Naive thymus-derived CD4-positive, alpha-beta T cell (primary cell): ENCODE data around the gene TBC1D16. TPM values are rescaled to one million over a fixed set of nuclear protein-coding genes. Genes with fewer than 3 reads are reported as not detected.

ENCODE experiments used
- ATAC-seq: fragments of 150-1000 bp; cut with Tn5 transposase; 2 replicates; pipeline ENCODE4 v1.10.0; 2021; ENCODE audit warnings: mild to moderate bottlenecking, moderate library complexity
- CTCF ChIA-PET: fragments of 350-600 bp; sonication (Branson Sonifier 250); formaldehyde crosslinking; loops from one replicate; lab custom pipeline; 2021; ENCODE audit warnings: antibody characterized with exemption; lab: Charles Lee
- POLR2A ChIA-PET: fragments of 350-600 bp; sonication (Branson Sonifier 250); formaldehyde crosslinking; loops from one replicate; lab custom pipeline; 2021; ENCODE audit warnings: antibody characterized with exemption, inconsistent platforms; lab: Charles Lee
- DNase-seq, 9 donors: peaks; one replicate each; pipeline versions ENCODE4 v3.0.0 to v3.0.0-alpha.2; 2020 to 2022; ENCODE audit warnings: mixed read lengths in 1 of 9
- H3K27ac ChIP-seq: one replicate; pipeline ENCODE4 v1.7.0; 2013; ENCODE audit warnings: mild to moderate bottlenecking, low read depth, low read length, moderate library complexity
- H3K27me3 ChIP-seq, 2 donors: one replicate each; pipeline ENCODE4 v1.7.0; 2013; ENCODE audit warnings: low read length in 2 of 2, mild to moderate bottlenecking in 2 of 2, moderate library complexity in 2 of 2; ENCODE audit not compliant: control insufficient read depth in 2 of 2, insufficient read depth in 2 of 2
- H3K36me3 ChIP-seq, 3 experiments: 1 replicate in 2 of 3; 2 replicates in 1 of 3; pipeline ENCODE4 v1.7.0; 2013; ENCODE audit warnings: low read length in 3 of 3, mild to moderate bottlenecking in 3 of 3, moderate library complexity in 1 of 3; ENCODE audit not compliant: insufficient read depth in 3 of 3, control insufficient read depth in 2 of 3
- H3K4me1 ChIP-seq, 2 donors: one replicate each; pipeline ENCODE4 v1.7.0; 2013; ENCODE audit warnings: low read length in 2 of 2, mild to moderate bottlenecking in 2 of 2, moderate library complexity in 1 of 2; ENCODE audit not compliant: control insufficient read depth in 2 of 2, insufficient read depth in 2 of 2
- H3K4me3 ChIP-seq: 2 replicates; pipeline ENCODE4 v1.7.0; 2013; ENCODE audit warnings: mild to moderate bottlenecking, low read length
- H3K9me3 ChIP-seq, 3 experiments: 1 replicate in 2 of 3; 2 replicates in 1 of 3; pipeline ENCODE4 v1.7.0; 2013; ENCODE audit warnings: low read length in 3 of 3; ENCODE audit not compliant: control insufficient read depth in 2 of 3
- H3K27ac Mint-ChIP-seq, 9 donors: one replicate each; pipeline ENCODE4 v1.8.0; 2020 to 2022; ENCODE audit warnings: mixed read lengths in 9 of 9, mild to moderate bottlenecking in 8 of 9, moderate library complexity in 5 of 9, inconsistent platforms in 2 of 9
- H3K27me3 Mint-ChIP-seq, 5 donors: one replicate each; pipeline ENCODE4 v1.8.0; 2021 to 2022; ENCODE audit warnings: mixed read lengths in 5 of 5, mild to moderate bottlenecking in 1 of 5
- H3K36me3 Mint-ChIP-seq, 5 donors: one replicate each; pipeline ENCODE4 v1.8.0; 2020 to 2022; ENCODE audit warnings: mixed read lengths in 5 of 5, mild to moderate bottlenecking in 3 of 5, inconsistent platforms in 1 of 5
- H3K4me1 Mint-ChIP-seq, 7 donors: one replicate each; pipeline ENCODE4 v1.8.0; 2020 to 2022; ENCODE audit warnings: mixed read lengths in 7 of 7, mild to moderate bottlenecking in 3 of 7, inconsistent platforms in 1 of 7
- H3K4me3 Mint-ChIP-seq, 10 donors: one replicate each; pipeline ENCODE4 v1.8.0; 2020 to 2022; ENCODE audit warnings: mild to moderate bottlenecking in 10 of 10, mixed read lengths in 10 of 10, moderate library complexity in 6 of 10, inconsistent platforms in 2 of 10
- H3K9me3 Mint-ChIP-seq, 11 donors: one replicate each; pipeline ENCODE4 v1.8.0; 2020 to 2022; ENCODE audit warnings: mixed read lengths in 11 of 11, mild to moderate bottlenecking in 4 of 11, inconsistent platforms in 1 of 11, moderate library complexity in 1 of 11
- intact Hi-C, 2 donors: fragments of 100-400 bp; cut with micrococcal nuclease; formaldehyde crosslinking; loops; one replicate each; pipeline ENCODE4 v1.15.1; 2023
- polyA plus RNA-seq, 2 donors: library from polyadenylated mRNA; unstranded; fragments of 300-500 nt; fragmentation: Illumina TruSeq; gene quantifications; one replicate each; pipeline ENCODE4 v1.2.3, GENCODE V29; 2021
- total RNA-seq, 6 experiments: library from RNA in 5 of 6; stranded (reverse) in 5 of 6; gene quantifications; 1 replicate in 5 of 6; 2 replicates in 1 of 6; pipeline ENCODE4 v1.2.3 and lab custom pipeline; 2021 to 2026

The TBC1D16 gene
- total and polyA plus RNA-seq, 7 experiments from 2014 or later: 0.44 to 2.5 (median 1.2) TPM

GRCh38 chr17:79907217-79907715, 128.4 kb downstream of the TBC1D16 start:
- Histone ChIP-seq H3K27ac (no peak overlapping the region), H3K4me1 (no peaks in the 10 kb centered on the region), H3K36me3 (no peaks in the 10 kb centered on the region), H3K9me3 (no peaks in the 10 kb centered on the region), H3K27me3 (no peaks in the 10 kb centered on the region), H3K4me3 (no peak overlapping the region)
- H3K27me3 Mint-ChIP-seq: peaks cover 0 to 16% (median 7%) of the 10 kb centered on the region in 5 donors
- H3K4me3 Mint-ChIP-seq: no peak overlapping the region
- intact Hi-C loops: no loop called here
- H3K4me1 Mint-ChIP-seq: no peaks in the 10 kb centered on the region
- no peak for ATAC-seq
- H3K9me3 Mint-ChIP-seq: no peaks in the 10 kb centered on the region
- no peak overlapping the region for H3K27ac Mint-ChIP-seq
- ChIA-PET CTCF (no interaction called here), POLR2A (no interaction called here)
- DNase-seq: no peak
- no peaks in the 10 kb centered on the region for H3K36me3 Mint-ChIP-seq

GRCh38 chr17:79905832-79906231, 129.8 kb downstream of the TBC1D16 start:
- no peak for ATAC-seq
- Histone ChIP-seq H3K27me3 (no peaks in the 10 kb centered on the region), H3K27ac (no peak overlapping the region), H3K4me3 (no peak overlapping the region), H3K4me1 (no peaks in the 10 kb centered on the region), H3K9me3 (no peaks in the 10 kb centered on the region), H3K36me3 (no peaks in the 10 kb centered on the region)
- Mint-ChIP-seq H3K4me3 (no peak overlapping the region), H3K4me1 (no peaks in the 10 kb centered on the region), H3K27ac (no peak overlapping the region), H3K9me3 (no peaks in the 10 kb centered on the region), H3K36me3 (no peaks in the 10 kb centered on the region), H3K27me3 (peaks cover 0 to 19% (median 6%) of the 10 kb centered on the region in 5 donors)
- DNase-seq: no peak
- POLR2A ChIA-PET: no interaction called here
- CTCF ChIA-PET: interaction anchor here (1.0 kb wide), 1 partner anchor 30 kb away, joined by 3 read pairs; no protein-coding TSS in a partner anchor
- intact Hi-C loops: no loop called here

- Histone ChIP-seq H3K9me3 (no peaks in the 10 kb centered on the region), H3K4me3 (no peak overlapping the region), H3K36me3 (no peaks in the 10 kb centered on the region), H3K27me3 (no peaks in the 10 kb centered on the region), H3K4me1 (no peaks in the 10 kb centered on the region), H3K27ac (no peak overlapping the region)
- Mint-ChIP-seq H3K27ac (no peak overlapping the region), H3K9me3 (no peaks in the 10 kb centered on the region), H3K27me3 (peaks cover 0 to 21% (median 11%) of the 10 kb centered on the region in 5 donors), H3K4me3 (no peak overlapping the region), H3K4me1 (no peaks in the 10 kb centered on the region), H3K36me3 (no peaks in the 10 kb centered on the region)
- ChIA-PET POLR2A (no interaction called here), CTCF (no interaction called here)
- intact Hi-C loops: no loop called here
- DNase-seq (no peak), ATAC-seq (no peak)
These were observed 130.8 kb downstream of the TBC1D16 start for GRCh38 chr17:79904865-79905264.

GRCh38 chr17:79902146-79902791, 133.4 kb downstream of the TBC1D16 start:
- POLR2A ChIA-PET: no interaction called here
- Histone ChIP-seq H3K4me3 (no peak overlapping the region), H3K9me3 (no peaks in the 10 kb centered on the region), H3K36me3 (no peaks in the 10 kb centered on the region), H3K27ac (no peak overlapping the region), H3K27me3 (no peaks in the 10 kb centered on the region), H3K4me1 (no peaks in the 10 kb centered on the region)
- no peak overlapping the region for H3K4me3 Mint-ChIP-seq
- peaks cover 0 to 8% (median 0%) of the 10 kb centered on the region in 11 donors for H3K9me3 Mint-ChIP-seq
- H3K36me3 Mint-ChIP-seq: no peaks in the 10 kb centered on the region
- peaks cover 0 to 29% (median 13%) of the 10 kb centered on the region in 5 donors for H3K27me3 Mint-ChIP-seq
- ATAC-seq (no peak), DNase-seq (no peak)
- H3K4me1 Mint-ChIP-seq: no peaks in the 10 kb centered on the region
- intact Hi-C loops: no loop called here
- CTCF ChIA-PET: no interaction called here
- no peak overlapping the region for H3K27ac Mint-ChIP-seq

GRCh38 chr17:79901131-79901530, 134.5 kb downstream of the TBC1D16 start:
- H3K27me3 ChIP-seq: no peaks in the 10 kb centered on the region
- H3K4me1 ChIP-seq: no peaks in the 10 kb centered on the region
- no peaks in the 10 kb centered on the region for H3K9me3 ChIP-seq
- DNase-seq: no peak
- H3K4me3 ChIP-seq: no peak overlapping the region
- Mint-ChIP-seq H3K27ac (no peak overlapping the region), H3K36me3 (no peaks in the 10 kb centered on the region), H3K9me3 (peaks cover 0 to 8% (median 0%) of the 10 kb centered on the region in 11 donors), H3K4me1 (no peaks in the 10 kb centered on the region), H3K4me3 (no peak overlapping the region), H3K27me3 (peaks cover 0 to 30% (median 16%) of the 10 kb centered on the region in 5 donors)
- intact Hi-C loops: no loop called here
- H3K36me3 ChIP-seq: no peaks in the 10 kb centered on the region
- CTCF ChIA-PET: no interaction called here
- POLR2A ChIA-PET: no interaction called here
- H3K27ac ChIP-seq: no peak overlapping the region
- no peak for ATAC-seq

- H3K27me3 ChIP-seq: no peaks in the 10 kb centered on the region
- POLR2A ChIA-PET: no interaction called here
- Mint-ChIP-seq H3K27me3 (peaks cover 0 to 29% (median 22%) of the 10 kb centered on the region in 5 donors), H3K9me3 (peaks cover 0 to 8% (median 0%) of the 10 kb centered on the region in 11 donors), H3K36me3 (no peaks in the 10 kb centered on the region), H3K27ac (no peak overlapping the region), H3K4me3 (no peak overlapping the region), H3K4me1 (no peaks in the 10 kb centered on the region)
- H3K27ac ChIP-seq: no peak overlapping the region
- no peak for DNase-seq
- no peaks in the 10 kb centered on the region for H3K36me3 ChIP-seq
- no peak for ATAC-seq
- H3K4me1 ChIP-seq: no peaks in the 10 kb centered on the region
- CTCF ChIA-PET: interaction anchor here (0.6 kb wide), 1 partner anchor 1454 kb away, joined by 4 read pairs; no protein-coding TSS in a partner anchor
- intact Hi-C loops: no loop called here
- no peaks in the 10 kb centered on the region for H3K9me3 ChIP-seq
- H3K4me3 ChIP-seq: no peak overlapping the region
These were observed 136.1 kb downstream of the TBC1D16 start for GRCh38 chr17:79899584-79899983.
